ENCODE measurements around the gene SLC17A6.

SLC17A6 gene

DNA sequence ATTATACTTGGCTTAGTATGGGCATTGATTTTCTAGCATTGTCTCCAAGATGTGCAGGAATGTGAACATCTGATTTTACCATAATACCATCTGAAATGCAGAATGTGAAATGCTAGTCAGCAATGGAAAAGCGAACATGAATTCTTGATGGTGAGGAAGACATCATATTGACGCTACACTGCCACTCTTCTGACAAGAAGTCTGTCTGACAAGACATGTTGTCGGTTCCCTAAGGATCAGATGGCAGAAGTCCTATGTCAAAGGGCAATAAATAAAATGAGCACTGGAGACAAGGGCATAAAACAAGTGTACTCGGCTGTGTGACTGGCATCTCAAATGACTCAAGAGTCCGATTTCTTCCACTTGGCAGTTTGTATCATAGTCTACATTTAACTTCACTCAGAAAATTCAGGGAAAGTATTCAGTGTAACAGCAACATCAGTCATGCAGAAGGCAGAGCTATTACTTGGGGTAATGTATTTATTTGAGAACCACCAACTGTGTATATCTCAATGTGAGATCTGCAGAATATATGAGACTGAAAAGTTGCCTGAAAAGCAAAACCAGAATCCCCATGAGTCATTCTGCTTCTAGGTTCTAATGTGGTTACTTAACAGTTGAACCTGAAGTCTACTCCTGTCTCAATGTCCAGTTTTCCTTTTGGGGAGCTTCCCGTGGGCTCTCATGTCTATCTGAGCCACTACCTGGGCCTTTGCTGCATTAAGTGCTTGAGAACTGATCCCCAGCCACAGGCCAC lies 51.5 kb downstream of the SLC17A6 start:
- DNase-seq = no peak

DNA sequence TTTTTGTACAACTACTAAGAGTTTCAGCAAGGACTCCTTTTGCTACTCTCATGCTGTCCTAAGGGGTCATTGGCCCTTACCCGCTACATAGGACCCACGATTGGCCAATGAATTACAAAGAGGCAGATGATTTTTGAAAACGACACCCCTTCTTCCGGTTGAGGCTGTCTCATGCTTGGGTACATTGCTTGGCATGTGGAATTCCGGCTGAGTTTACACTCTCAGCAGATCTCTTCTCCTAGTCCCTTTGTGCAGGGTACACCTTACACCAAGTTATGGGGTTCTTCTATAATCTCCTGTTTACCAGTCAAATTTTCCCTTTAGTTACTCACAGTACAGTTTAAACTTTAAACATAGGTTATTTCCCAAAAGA lies 52.1 kb downstream of the SLC17A6 start:
- no peak for DNase-seq

DNA sequence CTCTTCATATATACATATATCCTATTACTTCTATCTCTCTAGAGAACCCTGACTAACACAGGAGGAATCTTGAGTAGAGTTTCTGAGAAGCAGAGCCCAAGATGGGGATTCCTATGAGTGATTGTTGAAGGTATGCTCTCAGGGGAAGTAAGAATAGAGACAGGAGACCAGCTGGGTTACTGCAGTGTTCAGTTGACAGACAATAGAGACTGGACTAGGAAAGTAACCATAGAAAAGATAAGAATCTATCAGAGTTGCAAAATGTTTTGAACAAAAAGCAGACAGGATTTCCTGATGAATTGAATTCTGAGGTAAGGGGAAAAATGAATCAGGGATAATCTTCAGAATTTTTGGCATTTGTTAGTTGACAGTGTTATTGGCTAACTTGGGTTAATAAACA lies 54.4 kb downstream of the SLC17A6 start:
- no peak for DNase-seq

DNA sequence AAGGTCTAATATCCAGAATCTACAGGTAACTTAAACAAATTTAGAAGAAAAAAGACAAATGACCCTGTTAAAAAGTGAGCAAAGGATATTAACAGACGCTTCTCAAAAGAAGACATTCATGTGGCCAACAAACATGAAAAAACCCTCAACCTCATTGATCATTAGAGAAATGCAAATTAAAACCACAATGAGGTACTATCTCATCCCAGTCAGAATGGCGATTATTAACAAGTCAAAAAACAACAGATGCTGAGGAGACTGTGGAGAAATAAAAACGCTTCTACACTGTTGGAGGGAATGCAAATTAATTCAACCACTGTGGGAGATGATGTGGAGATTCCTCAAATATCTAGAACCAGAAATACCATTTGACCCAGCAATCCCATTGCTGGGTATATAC lies 67.2 kb downstream of the SLC17A6 start:
- no peak for DNase-seq

DNA sequence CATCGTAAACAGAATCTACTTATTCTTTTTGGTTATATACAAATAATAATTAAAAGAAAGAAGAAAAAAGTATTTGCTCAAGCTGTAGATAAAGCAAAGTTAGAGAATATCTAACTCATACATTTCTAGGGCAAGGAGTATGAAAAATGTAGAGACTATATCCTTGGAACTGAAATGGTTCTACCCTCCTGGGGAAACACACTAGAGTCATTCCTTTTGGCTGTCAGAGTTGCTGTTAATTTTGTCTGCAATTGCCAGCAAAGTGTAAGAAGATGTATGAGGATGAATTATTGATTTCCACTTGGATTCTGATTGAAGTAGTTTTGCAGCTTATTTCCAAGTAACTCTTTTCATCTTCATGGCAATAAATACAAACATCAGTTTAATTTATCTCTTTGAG lies 69.1 kb downstream of the SLC17A6 start:
- DNase-seq = no peak

DNA sequence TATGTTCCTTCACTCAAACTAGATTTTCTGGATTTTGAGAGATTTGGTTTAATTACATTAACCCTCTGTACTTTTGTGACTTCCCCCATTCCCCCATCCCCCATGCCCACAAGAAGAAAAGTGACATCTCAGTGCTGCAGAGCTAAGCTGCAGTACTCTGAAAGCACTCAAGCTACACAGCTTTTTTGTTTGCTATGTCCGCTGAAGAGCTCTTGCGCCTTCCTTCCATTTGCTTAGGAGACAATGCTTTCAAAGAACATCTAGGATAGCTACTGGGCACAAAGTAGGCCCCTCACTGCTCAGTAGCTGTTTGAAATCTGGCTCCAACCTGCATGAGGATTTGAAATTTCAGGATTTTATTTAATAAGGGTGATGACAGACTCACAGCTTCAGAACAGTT lies 69.7 kb downstream of the SLC17A6 start:
- no peak for DNase-seq

DNA sequence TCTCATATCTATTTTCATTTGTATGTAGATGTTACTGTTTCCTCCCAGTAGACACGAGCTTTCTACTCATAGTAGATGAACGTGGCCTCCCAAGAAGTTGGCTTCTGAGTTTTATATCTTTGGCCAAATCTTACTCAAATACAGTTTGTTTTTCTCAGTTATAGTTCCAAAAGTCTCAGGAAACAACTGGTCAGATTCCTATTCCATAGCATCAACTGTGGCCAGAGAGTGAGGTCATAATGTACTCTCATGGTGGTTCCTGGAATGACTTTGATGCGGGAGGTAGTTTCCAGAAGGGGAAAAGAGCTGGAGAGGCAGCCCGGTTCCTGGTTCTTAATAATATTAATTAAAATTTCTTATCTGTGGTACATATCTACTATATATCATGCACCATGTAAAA lies 77.3 kb downstream of the SLC17A6 start:
- DNase-seq = no peak

DNA sequence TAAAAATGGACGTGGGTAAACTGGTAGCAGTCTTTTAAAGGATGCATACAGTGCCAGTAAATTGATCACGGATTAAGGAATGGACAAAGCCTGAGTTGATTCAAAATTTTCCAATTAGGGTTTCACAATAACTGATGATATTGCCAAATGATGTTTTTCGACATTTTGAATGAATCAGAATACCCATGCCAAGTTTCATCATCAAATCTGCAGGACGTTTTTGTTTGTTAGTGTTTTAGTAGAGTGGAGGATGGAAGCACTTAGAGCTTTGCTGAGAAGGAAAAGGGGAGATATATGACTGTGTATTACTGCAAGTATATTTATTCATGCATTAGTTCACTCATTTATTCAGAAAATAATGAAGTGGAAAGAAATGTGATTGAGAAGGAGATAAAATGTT lies 78.3 kb downstream of the SLC17A6 start:
- no peak for DNase-seq

DNA sequence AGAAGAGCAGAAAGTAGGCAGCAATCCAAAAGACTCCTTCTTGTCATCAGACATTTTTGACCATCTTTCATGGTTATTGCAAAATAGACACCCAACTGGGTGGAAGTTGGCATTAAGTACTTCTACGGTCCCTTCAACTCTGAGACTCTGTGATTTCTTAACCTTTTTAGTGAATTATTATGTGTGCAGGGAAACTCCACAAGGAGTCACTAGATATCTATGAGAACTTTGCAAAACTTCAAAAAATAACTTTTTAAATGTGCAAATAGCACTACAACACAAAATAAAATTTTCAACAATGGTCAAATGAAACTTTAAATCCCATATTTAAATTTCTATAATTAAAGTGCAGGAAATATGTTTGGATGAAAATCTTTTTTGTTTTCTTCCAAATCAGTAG lies 88.7 kb downstream of the SLC17A6 start:
- no peak for DNase-seq

All from amygdala (tissue), 56 donors.